ENCODE measurements around the gene IFNW1.
A peak's percentile ranks its signal among the peaks of the same experiment; 100 is the strongest.

The IFNW1 gene

GRCh38 chr9:21102305-21102704 is 39.3 kb downstream of the IFNW1 start:
- no peaks in the 10 kb centered on the region for H3K9me3 ChIP-seq (ENCODE audit: low read length)

GRCh38 chr9:21097817-21098216 is 43.8 kb downstream of the IFNW1 start:
- H3K27ac ChIP-seq (ENCODE audit: low read depth, low read length): no peak overlapping the region
- H3K4me3 ChIP-seq (ENCODE audit: low read depth in 1 of 2, low read length in 2 of 2): no peak overlapping the region
- H3K4me1 ChIP-seq (ENCODE audit: insufficient read depth, low read length): peaks cover 19% of the 10 kb centered on the region
- no peaks in the 10 kb centered on the region for H3K36me3 ChIP-seq (ENCODE audit: insufficient read depth, low read length)
- no peaks in the 10 kb centered on the region for H3K27me3 ChIP-seq (ENCODE audit: control insufficient read depth in 1 of 2, insufficient read depth in 2 of 2, low read length in 2 of 2)
- no peaks in the 10 kb centered on the region for H3K9me3 ChIP-seq (ENCODE audit: low read length)
- no peak overlapping the region for H3K9ac ChIP-seq (ENCODE audit: low read length)

More at GRCh38 chr9:21102305-21102704, 39.3 kb downstream of the IFNW1 start:
- Histone ChIP-seq H3K36me3 (ENCODE audit: insufficient read depth, low read length) (no peaks in the 10 kb centered on the region), H3K9ac (ENCODE audit: low read length) (no peak overlapping the region), H3K27me3 (ENCODE audit: control insufficient read depth in 1 of 2, insufficient read depth in 2 of 2, low read length in 2 of 2) (no peaks in the 10 kb centered on the region), H3K4me3 (ENCODE audit: low read depth in 1 of 2, low read length in 2 of 2) (no peak overlapping the region), H3K27ac (ENCODE audit: low read depth, low read length) (no peak overlapping the region), H3K4me1 (ENCODE audit: insufficient read depth, low read length) (peaks cover 2% of the 10 kb centered on the region)

GRCh38 chr9:21096901-21097255 is 44.8 kb downstream of the IFNW1 start:
- Histone ChIP-seq H3K36me3 (ENCODE audit: insufficient read depth, low read length) (no peaks in the 10 kb centered on the region), H3K9me3 (ENCODE audit: low read length) (no peaks in the 10 kb centered on the region), H3K9ac (ENCODE audit: low read length) (peak overlapping the region; percentile 51), H3K27me3 (ENCODE audit: control insufficient read depth in 1 of 2, insufficient read depth in 2 of 2, low read length in 2 of 2) (no peaks in the 10 kb centered on the region), H3K4me1 (ENCODE audit: insufficient read depth, low read length) (peaks cover 19% of the 10 kb centered on the region), H3K4me3 (ENCODE audit: low read depth in 1 of 2, low read length in 2 of 2) (peak overlapping the region in 1 of 2 donors; percentile 51), H3K27ac (ENCODE audit: low read depth, low read length) (peak overlapping the region; percentile 59)

GRCh38 chr9:21096172-21096900 is 45.3 kb downstream of the IFNW1 start:
- Histone ChIP-seq H3K9me3 (ENCODE audit: low read length) (no peaks in the 10 kb centered on the region), H3K27ac (ENCODE audit: low read depth, low read length) (peak overlapping the region; percentile 59), H3K4me3 (ENCODE audit: low read depth in 1 of 2, low read length in 2 of 2) (peak overlapping the region; percentile 38 to 51), H3K4me1 (ENCODE audit: insufficient read depth, low read length) (peaks cover 19% of the 10 kb centered on the region), H3K36me3 (ENCODE audit: insufficient read depth, low read length) (no peaks in the 10 kb centered on the region), H3K27me3 (ENCODE audit: control insufficient read depth in 1 of 2, insufficient read depth in 2 of 2, low read length in 2 of 2) (no peaks in the 10 kb centered on the region), H3K9ac (ENCODE audit: low read length) (peak overlapping the region; percentile 51)

- Histone ChIP-seq H3K9me3 (ENCODE audit: low read length) (no peaks in the 10 kb centered on the region), H3K27ac (ENCODE audit: low read depth, low read length) (no peak overlapping the region), H3K27me3 (ENCODE audit: control insufficient read depth in 1 of 2, insufficient read depth in 2 of 2, low read length in 2 of 2) (no peaks in the 10 kb centered on the region), H3K4me3 (ENCODE audit: low read depth in 1 of 2, low read length in 2 of 2) (peak overlapping the region in 1 of 2 donors; percentile 51), H3K36me3 (ENCODE audit: insufficient read depth, low read length) (no peaks in the 10 kb centered on the region), H3K4me1 (ENCODE audit: insufficient read depth, low read length) (peaks cover 19% of the 10 kb centered on the region), H3K9ac (ENCODE audit: low read length) (no peak overlapping the region)
Observed at GRCh38 chr9:21095561-21095960, 46.1 kb downstream of the IFNW1 start.
